H1 (cell line): Measurements from ENCODE around the gene VRK2. TPM values are rescaled to one million over a fixed set of nuclear protein-coding genes. Genes with fewer than 3 reads are reported as not detected.

Source experiments
- CHD7 ChIP-seq: fragments of 300-600 bp; sonication (generic); IDR thresholded peaks from 2 replicates; pipeline ENCODE4 v1.7.1; 2012; ENCODE audit warnings: low read length, moderate library complexity, mild to moderate bottlenecking, inconsistent platforms; ENCODE audit not compliant: insufficient replicate concordance
- YY1 ChIP-seq: IDR thresholded peaks from 2 replicates; pipeline ENCODE4 v1.6.1; 2011; ENCODE audit warnings: low read depth, mild to moderate bottlenecking, low read length
- ZNF274 ChIP-seq: IDR thresholded peaks from 2 replicates; pipeline ENCODE4 v1.7.0; 2012; ENCODE audit warnings: low read length, borderline replicate concordance; ENCODE audit errors: extremely low read depth
- polyA plus RNA-seq, 7 experiments: library from polyadenylated mRNA; depleted of rRNA in 3 of 7; stranded (reverse) in 5 of 7; unstranded in 2 of 7; fragments of >200 nt in 5 of 7; fragments of 200-250 nt in 2 of 7; gene quantifications; 1 replicate in 5 of 7; 2 replicates in 1 of 7; 4 replicates in 1 of 7; pipeline versions ENCODE4 v1.2.1 to v1.2.3, GENCODE V29; 2011 to 2013; ENCODE audit warnings: missing spikeins in 2 of 7, mixed read lengths in 2 of 7
- total RNA-seq: library from RNA; stranded (reverse); fragmentation: NEBNext Ultra II Directional; extraction: Animal tissue kit (Norgen Biotek cat#: 25700); gene quantifications from 2 replicates; pipeline ENCODE4 v1.2.1, GENCODE V29; 2021

VRK2 gene
- total and polyA plus RNA-seq, 2 of the 8 experiments (the other 6 are each of a cell fraction or from before 2014, with no cell fraction given): 7.6 to 27.8 TPM

- no peak for TF ChIP-seq CHD7
- no peak for TF ChIP-seq ZNF274
- no peak for TF ChIP-seq YY1
Measured at GRCh38 chr2:58067001-58067400, 20.4 kb downstream of the VRK2 start (continued).
